Thoracic aorta (tissue), 2 donors: ENCODE results near the gene TIMM44. TPM values are rescaled to one million over a fixed set of nuclear protein-coding genes. Genes with fewer than 3 reads are reported as not detected.
"Not testable (repeated sequence)": the region's sequence is repeated elsewhere in the genome, so short reads cannot be mapped to it uniquely, and the experiment has no call there.

Experiments used
- ATAC-seq: fragments of 150-250 bp; one replicate; pipeline ENCODE4 v1.8.0; 2017; ENCODE audit warnings: low read depth; ENCODE audit not compliant: insufficient number of reproducible peaks, low FRiP score
- DNase-seq: peaks from one replicate; pipeline ENCODE4 v3.0.0-alpha.2; 2020; ENCODE audit warnings: low spot score
- H3K27ac ChIP-seq, 2 donors: fragments of 200-600 bp; sonication (generic); 1 replicate in 1 of 2; 2 replicates in 1 of 2; pipeline ENCODE4 v1.5.1; 2016; ENCODE audit warnings: mild to moderate bottlenecking in 2 of 2, moderate library complexity in 2 of 2
- H3K27me3 ChIP-seq: fragments of 200-600 bp; sonication (generic); replicated peaks from 2 replicates; pipeline ENCODE4 v1.6.0; 2016; ENCODE audit warnings: mild to moderate bottlenecking; ENCODE audit not compliant: insufficient read depth
- H3K36me3 ChIP-seq: fragments of 200-600 bp; sonication (generic); one replicate; pipeline ENCODE4 v1.5.1; 2016
- H3K4me1 ChIP-seq, 2 donors: fragments of 200-600 bp; sonication (generic); 1 replicate in 1 of 2; 2 replicates in 1 of 2; pipeline versions ENCODE4 v1.5.1 to v1.6.0; 2016; ENCODE audit warnings: low read depth in 2 of 2, mild to moderate bottlenecking in 1 of 2; ENCODE audit not compliant: control insufficient read depth in 1 of 2
- H3K4me3 ChIP-seq: fragments of 200-600 bp; sonication (generic); 2 replicates; pipeline ENCODE4 v1.5.1; 2016; ENCODE audit warnings: mild to moderate bottlenecking
- H3K9me3 ChIP-seq: fragments of 200-600 bp; sonication (generic); 2 replicates; pipeline ENCODE4 v1.5.1; 2016
- CTCF ChIP-seq: fragments of 200-600 bp; sonication (generic); IDR thresholded peaks from one replicate; pipeline ENCODE4 v1.5.1; 2019; ENCODE audit warnings: antibody characterized with exemption
- total RNA-seq, 2 donors: library from RNA; depleted of rRNA; stranded (reverse); fragments of >200 nt; gene quantifications; one replicate each; pipeline versions ENCODE4 v1.1.0 to v1.2.3, GENCODE V29; 2016

The TIMM44 gene
- total RNA-seq, 2 donors from 2014 or later: 51.2 to 77.6 TPM

- Histone ChIP-seq H3K9me3 (no peaks in the 10 kb centered on the region), H3K27ac (peak overlapping the region; percentile 77 to 85), H3K4me1 (peaks cover 32 to 64% of the 10 kb centered on the region in 2 donors), H3K27me3 (no peaks in the 10 kb centered on the region), H3K4me3 (peak overlapping the region; percentile 80), H3K36me3 (peaks cover 14% of the 10 kb centered on the region)
- TF ChIP-seq CTCF: no peak
- DNase-seq: no peak
- ATAC-seq: no peak
Measured at GRCh38 chr19:7921302-7921966, 22.0 kb downstream of the TIMM44 start.

- no peaks in the 10 kb centered on the region for H3K9me3 ChIP-seq
- DNase-seq (peak; percentile 100), ATAC-seq (peak; percentile 53)
- peaks cover 34 to 67% of the 10 kb centered on the region in 2 donors for H3K4me1 ChIP-seq
- TF ChIP-seq CTCF: no peak
- peaks cover 14% of the 10 kb centered on the region for H3K36me3 ChIP-seq
- H3K27me3 ChIP-seq: no peaks in the 10 kb centered on the region
- peak overlapping the region; percentile 88 to 89 for H3K27ac ChIP-seq
- H3K4me3 ChIP-seq: peak overlapping the region; percentile 96
Measured at GRCh38 chr19:7920519-7921301, 22.8 kb downstream of the TIMM44 start.

- peak; percentile 79 for ATAC-seq
Measured at GRCh38 chr19:7919610-7920518, 23.6 kb downstream of the TIMM44 start, which contains the start of gene SNAPC2. SNAPC2 (plus strand) TSS chr19:7920338; CDS start chr19:7920367, 29 bp downstream.

GRCh38 chr19:7918615-7919421 lies 24.6 kb downstream of the TIMM44 start:
- no peaks in the 10 kb centered on the region for H3K9me3 ChIP-seq
- no peaks in the 10 kb centered on the region for H3K27me3 ChIP-seq
- ATAC-seq (no peak), DNase-seq (no peak)
- H3K4me1 ChIP-seq: peaks cover 28 to 57% of the 10 kb centered on the region in 2 donors
- TF ChIP-seq CTCF: no peak
- no peak overlapping the region for H3K27ac ChIP-seq
- no peak overlapping the region for H3K4me3 ChIP-seq
- peaks cover 14% of the 10 kb centered on the region for H3K36me3 ChIP-seq

More at GRCh38 chr19:7919610-7920518, 23.6 kb downstream of the TIMM44 start, which contains the start of gene SNAPC2:
- no peak for TF ChIP-seq CTCF
- Histone ChIP-seq H3K9me3 (no peaks in the 10 kb centered on the region), H3K4me1 (peaks cover 28 to 60% of the 10 kb centered on the region in 2 donors), H3K27me3 (no peaks in the 10 kb centered on the region), H3K27ac (peak within 1 kb of the TSS; percentile 88 to 89), H3K4me3 (peak within 1 kb of the TSS; percentile 96), H3K36me3 (peaks cover 14% of the 10 kb centered on the region)
- DNase-seq: peak; percentile 82

- peak overlapping the region; percentile 67 for H3K4me3 ChIP-seq
- not testable (repeated sequence) for H3K27ac ChIP-seq
Measured at GRCh38 chr19:7918062-7918614, 25.3 kb downstream of the TIMM44 start.

More at GRCh38 chr19:7918062-7918614, 25.3 kb downstream of the TIMM44 start:
- not testable (repeated sequence) for H3K9me3 ChIP-seq, H3K27me3 ChIP-seq, DNase-seq, ATAC-seq
- Histone ChIP-seq H3K36me3 (peaks cover 13% of the 10 kb centered on the region), H3K4me1 (peaks cover 28 to 57% of the 10 kb centered on the region in 2 donors)
